H1 (cell line): Measurements from ENCODE around the gene DEDD. TPM values are rescaled to one million over a fixed set of nuclear protein-coding genes. Genes with fewer than 3 reads are reported as not detected.

Source experiments
- BACH1 ChIP-seq: IDR thresholded peaks from 2 replicates; pipeline ENCODE4 v1.6.1; 2012; ENCODE audit warnings: low read length, improper control_type of control experiment
- CHD7 ChIP-seq: fragments of 300-600 bp; sonication (generic); IDR thresholded peaks from 2 replicates; pipeline ENCODE4 v1.7.1; 2012; ENCODE audit warnings: low read length, moderate library complexity, mild to moderate bottlenecking, inconsistent platforms; ENCODE audit not compliant: insufficient replicate concordance
- EP300 ChIP-seq, 2 experiments: IDR thresholded peaks; 1 replicate in 1 of 2; 2 replicates in 1 of 2; pipeline ENCODE4 v1.6.1; 2011 to 2012; ENCODE audit warnings: low read depth in 2 of 2, low read length in 2 of 2, mild to moderate bottlenecking in 2 of 2, borderline replicate concordance in 1 of 2, inconsistent platforms in 1 of 2, moderate library complexity in 1 of 2
- EZH2 ChIP-seq: fragments of 200-600 bp; sonication (generic); IDR thresholded peaks from 2 replicates; pipeline ENCODE4 v1.7.1; 2012; ENCODE audit warnings: low read depth, mild to moderate bottlenecking, moderate library complexity, low read length, inconsistent platforms; ENCODE audit not compliant: severe bottlenecking
- PHF8 ChIP-seq: fragments of 200-600 bp; sonication (generic); conservative IDR thresholded peaks from 2 replicates; pipeline ENCODE4 v1.7.1; 2012; ENCODE audit warnings: low read depth, mild to moderate bottlenecking, inconsistent platforms, low read length, moderate library complexity
- POLR2A ChIP-seq, 2 experiments: IDR thresholded peaks; 1 replicate in 1 of 2; 2 replicates in 1 of 2; pipeline ENCODE4 v1.6.1; 2011; ENCODE audit warnings: low read depth in 2 of 2, low read length in 2 of 2, mild to moderate bottlenecking in 2 of 2; ENCODE audit errors: control extremely low read depth in 1 of 2
- POLR2AphosphoS5 ChIP-seq: IDR thresholded peaks from 2 replicates; pipeline ENCODE4 v1.6.1; 2011; ENCODE audit warnings: low read depth, low read length
- POU5F1 ChIP-seq: IDR thresholded peaks from 2 replicates; pipeline ENCODE4 v1.6.1; 2011; ENCODE audit warnings: low read depth, mild to moderate bottlenecking, low read length, moderate library complexity
- SIRT6 ChIP-seq: IDR thresholded peaks from one replicate; pipeline ENCODE4 v1.7.1; 2012; ENCODE audit warnings: low read length, inconsistent platforms
- polyA plus RNA-seq, 7 experiments: library from polyadenylated mRNA; depleted of rRNA in 3 of 7; stranded (reverse) in 5 of 7; unstranded in 2 of 7; fragments of >200 nt in 5 of 7; fragments of 200-250 nt in 2 of 7; gene quantifications; 1 replicate in 5 of 7; 2 replicates in 1 of 7; 4 replicates in 1 of 7; pipeline versions ENCODE4 v1.2.1 to v1.2.3, GENCODE V29; 2011 to 2013; ENCODE audit warnings: missing spikeins in 2 of 7, mixed read lengths in 2 of 7
- total RNA-seq: library from RNA; stranded (reverse); fragmentation: NEBNext Ultra II Directional; extraction: Animal tissue kit (Norgen Biotek cat#: 25700); gene quantifications from 2 replicates; pipeline ENCODE4 v1.2.1, GENCODE V29; 2021
- TF ChIP-seq, protein P1 (sequence below): IDR thresholded peaks from 2 replicates; pipeline ENCODE4 v1.6.1; 2011; ENCODE audit warnings: low read depth, mild to moderate bottlenecking, low read length; ENCODE audit not compliant: insufficient read depth

DEDD gene
- total and polyA plus RNA-seq, 2 of the 8 experiments (the other 6 are each of a cell fraction or from before 2014, with no cell fraction given), result 42.6 to 55.9 TPM

DNA sequence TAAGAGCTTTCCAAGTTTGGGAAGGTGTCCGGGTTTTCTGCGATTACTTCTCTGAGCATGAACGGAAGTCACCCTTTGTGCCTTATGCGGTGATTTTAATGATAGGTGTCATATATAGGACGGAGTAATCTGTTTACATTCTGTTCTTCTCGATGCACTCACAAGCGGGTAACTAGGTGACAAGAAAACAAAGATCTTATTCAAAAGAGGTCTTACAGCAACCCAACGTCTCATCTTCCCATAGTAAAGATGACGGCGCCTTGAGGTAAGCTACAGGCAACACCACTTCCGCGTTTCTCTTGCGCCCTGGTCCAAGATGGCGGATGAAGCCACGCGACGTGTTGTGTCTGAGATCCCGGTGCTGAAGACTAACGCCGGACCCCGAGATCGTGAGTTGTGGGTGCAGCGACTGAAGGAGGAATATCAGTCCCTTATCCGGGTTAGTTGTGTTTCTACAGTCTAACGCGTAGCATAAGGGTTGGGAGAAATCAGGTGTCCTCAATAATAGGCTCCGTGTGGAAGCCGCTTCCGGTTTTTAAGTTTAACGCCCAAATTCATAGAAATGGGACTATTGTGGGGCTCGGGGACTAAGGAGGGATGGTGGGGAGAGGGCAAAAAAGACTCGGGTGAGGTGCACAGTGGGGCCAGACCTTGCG, 21.3 kb upstream of the DEDD start, which contains the start of gene UFC1 (continued):
- peak; percentile 97 for TF ChIP-seq POLR2AphosphoS5
- TF ChIP-seq EZH2, result no peak
- TF ChIP-seq POLR2A (IDR thresholded peaks at IDR 0.05; ENCODE audit: control extremely low read depth in 1 of 2, low read depth in 2 of 2, low read length in 2 of 2), result peak; percentile 84 to 94
- peak; percentile 86 for TF ChIP-seq PHF8
- no peak for TF ChIP-seq SIRT6
- TF ChIP-seq BACH1, result no peak
- no peak for TF ChIP-seq POU5F1
- 0 out of 3 replicates have a peak, but pooled peaks of 1 of the 2 experiments have one; percentile 2 for TF ChIP-seq EP300 (IDR thresholded peaks at IDR 0.05; ENCODE audit: borderline replicate concordance in 1 of 2, low read depth in 2 of 2, low read length in 2 of 2)
- TF ChIP-seq, protein P1, sequence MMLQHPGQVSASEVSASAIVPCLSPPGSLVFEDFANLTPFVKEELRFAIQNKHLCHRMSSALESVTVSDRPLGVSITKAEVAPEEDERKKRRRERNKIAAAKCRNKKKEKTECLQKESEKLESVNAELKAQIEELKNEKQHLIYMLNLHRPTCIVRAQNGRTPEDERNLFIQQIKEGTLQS, result no peak
- TF ChIP-seq CHD7, result no peak
